ENCODE results near the gene OSBPL8. TPM values are rescaled to one million over a fixed set of nuclear protein-coding genes. Genes with fewer than 3 reads are reported as not detected.

OSBPL8 gene
- total and polyA plus RNA-seq, 2 of the 8 experiments (the other 6 are each of a cell fraction or from before 2014, with no cell fraction given): 10.9 to 81.1 TPM

DNA sequence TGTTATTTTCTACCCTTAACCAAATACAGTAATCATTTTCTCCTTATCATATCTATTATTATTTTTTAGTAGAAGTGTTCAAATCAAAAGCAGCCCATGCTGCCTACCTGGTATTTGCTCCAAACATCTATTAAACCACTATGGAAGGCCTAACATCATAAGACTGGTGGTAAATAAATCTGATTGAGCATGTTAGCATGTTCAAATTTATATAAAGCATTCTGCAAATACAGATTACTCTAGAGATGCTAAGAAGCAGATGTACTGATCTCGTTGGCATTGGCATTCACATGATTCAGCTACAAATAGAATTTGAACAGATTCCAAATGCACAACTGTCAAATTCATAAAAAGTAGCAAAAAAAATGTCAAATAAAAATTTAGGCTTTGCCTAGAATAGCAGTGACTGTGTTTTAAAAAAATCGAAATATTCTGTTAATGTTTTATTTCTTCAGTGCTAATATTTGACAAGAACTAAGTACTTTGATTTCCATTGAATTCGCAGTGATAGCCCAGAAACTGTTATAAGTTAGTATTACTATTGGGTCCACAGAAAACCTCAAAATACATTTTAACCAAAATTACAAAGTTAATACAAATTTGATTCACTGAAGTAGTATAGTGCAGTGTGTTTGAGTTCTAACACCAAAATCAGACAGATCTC is 9.4 kb upstream of the OSBPL8 start:
- POLR2A ChIA-PET (ENCODE audit: partially characterized antibody): no interaction called here
- no peaks in the 10 kb centered on the region for H3K36me3 ChIP-seq (ENCODE audit: control insufficient read depth in 2 of 4, insufficient read depth in 4 of 4, low read length in 3 of 4)
- no peak overlapping the region for H4K5ac ChIP-seq (ENCODE audit: insufficient read length, low read depth, low read length)
- H3K4me1 ChIP-seq (replicated peaks in 1 of 4; ENCODE audit: control insufficient read depth in 3 of 4, insufficient read depth in 4 of 4, low read length in 3 of 4): no peaks in the 10 kb centered on the region
- CTCF ChIA-PET (ENCODE audit: partially characterized antibody): no interaction called here
- H4K8ac ChIP-seq (ENCODE audit: extremely low read depth, insufficient read depth, low read length): no peak overlapping the region
- no peak for DNase-seq (ENCODE audit: low read depth in 1 of 2, low spot score in 2 of 2)
- no peak overlapping the region for H2BK12ac ChIP-seq (ENCODE audit: low read depth, low read length)
- no peak overlapping the region for H2BK120ac ChIP-seq (replicated peaks; ENCODE audit: low read depth, low read length)
- H2BK15ac ChIP-seq (ENCODE audit: low read length): no peak overlapping the region
- no peak overlapping the region for H3K14ac ChIP-seq (ENCODE audit: insufficient read length)
- H3K27ac ChIP-seq (ENCODE audit: low read depth, low read length): no peak overlapping the region
- no peak overlapping the region for H3K9ac ChIP-seq (replicated peaks in 1 of 4; ENCODE audit: extremely low read depth in 1 of 4, low read depth in 3 of 4, low read length in 3 of 4)
- peaks cover 0 to 2% (median 0%) of the 10 kb centered on the region in 4 experiments; a peak in 1 of 7 replicates for H3K27me3 ChIP-seq (replicated peaks in 1 of 4; ENCODE audit: control insufficient read depth in 3 of 4, extremely low read depth in 1 of 4, insufficient read depth in 3 of 4, low read length in 3 of 4)
- H3K4ac ChIP-seq (replicated peaks; ENCODE audit: insufficient read length, low read depth, low read length): no peak overlapping the region
- H2BK5ac ChIP-seq (ENCODE audit: low read depth, low read length): no peak overlapping the region
- H3K79me2 ChIP-seq (ENCODE audit: control insufficient read depth in 1 of 2, insufficient read depth in 2 of 2, low read length in 2 of 2): no peaks in the 10 kb centered on the region
- WGBS, 2 experiments (ENCODE audit: extremely low coverage in 1 of 2, insufficient coverage in 1 of 2, insufficient read length in 1 of 2, insufficient replicate concordance in 2 of 2, low coverage in 1 of 2, low lambda C conversion rate in 2 of 2, missing lambda C conversion rate in 1 of 2): 79% methylated on average over 3 of the region's 3 CpGs; no CpG with 5 or more reads in 1 of the 2 experiments
- no peak overlapping the region for H3K18ac ChIP-seq (ENCODE audit: extremely low read depth, low read length)
- peaks cover 8 to 9% of the 10 kb centered on the region in 2 experiments; a peak in 1 of 4 replicates for H3K9me3 ChIP-seq (ENCODE audit: insufficient read depth in 2 of 2, low read depth in 1 of 2, low read length in 1 of 2)
- H3K56ac ChIP-seq (replicated peaks; ENCODE audit: insufficient read length, low read depth, low read length): no peak overlapping the region
- H2BK20ac ChIP-seq (ENCODE audit: low read length): no peak overlapping the region
- H3K79me1 ChIP-seq (ENCODE audit: low read depth, low read length): no peaks in the 10 kb centered on the region
- no peak for FAIRE-seq
- no peak overlapping the region for H4K91ac ChIP-seq (replicated peaks; ENCODE audit: insufficient read length, low read length)
- no peak overlapping the region for H2AK5ac ChIP-seq (ENCODE audit: low read depth, low read length)
- no peak overlapping the region for H2AFZ ChIP-seq (ENCODE audit: low read length)
- H4K20me1 ChIP-seq (replicated peaks in 1 of 2; ENCODE audit: control insufficient read depth in 1 of 2, insufficient read depth in 2 of 2, low read length in 2 of 2): no peaks in the 10 kb centered on the region
- no peak overlapping the region for H3K4me2 ChIP-seq (ENCODE audit: insufficient read depth in 1 of 2, low read depth in 2 of 2, low read length in 2 of 2)
- H3K23me2 ChIP-seq (ENCODE audit: low read depth, low read length): no peaks in the 10 kb centered on the region
- H3K4me3 ChIP-seq (ENCODE audit: extremely low read depth in 1 of 4, insufficient read depth in 2 of 4, low read depth in 3 of 4, low read length in 4 of 4): no peak overlapping the region
- H3K23ac ChIP-seq (ENCODE audit: insufficient read length): no peak overlapping the region
- TF ChIP-seq, protein P1, sequence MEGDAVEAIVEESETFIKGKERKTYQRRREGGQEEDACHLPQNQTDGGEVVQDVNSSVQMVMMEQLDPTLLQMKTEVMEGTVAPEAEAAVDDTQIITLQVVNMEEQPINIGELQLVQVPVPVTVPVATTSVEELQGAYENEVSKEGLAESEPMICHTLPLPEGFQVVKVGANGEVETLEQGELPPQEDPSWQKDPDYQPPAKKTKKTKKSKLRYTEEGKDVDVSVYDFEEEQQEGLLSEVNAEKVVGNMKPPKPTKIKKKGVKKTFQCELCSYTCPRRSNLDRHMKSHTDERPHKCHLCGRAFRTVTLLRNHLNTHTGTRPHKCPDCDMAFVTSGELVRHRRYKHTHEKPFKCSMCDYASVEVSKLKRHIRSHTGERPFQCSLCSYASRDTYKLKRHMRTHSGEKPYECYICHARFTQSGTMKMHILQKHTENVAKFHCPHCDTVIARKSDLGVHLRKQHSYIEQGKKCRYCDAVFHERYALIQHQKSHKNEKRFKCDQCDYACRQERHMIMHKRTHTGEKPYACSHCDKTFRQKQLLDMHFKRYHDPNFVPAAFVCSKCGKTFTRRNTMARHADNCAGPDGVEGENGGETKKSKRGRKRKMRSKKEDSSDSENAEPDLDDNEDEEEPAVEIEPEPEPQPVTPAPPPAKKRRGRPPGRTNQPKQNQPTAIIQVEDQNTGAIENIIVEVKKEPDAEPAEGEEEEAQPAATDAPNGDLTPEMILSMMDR (IDR thresholded peaks at IDR 0.05; ENCODE audit: control extremely low read depth in 1 of 3, insufficient read depth in 1 of 3, low read depth in 1 of 3, low read length in 3 of 3): no peak
- no peak for TF ChIP-seq KDM4A (IDR thresholded peaks at IDR 0.05; ENCODE audit: low read depth, low read length, severe bottlenecking)
- TF ChIP-seq RNF2 (IDR thresholded peaks at IDR 0.05; ENCODE audit: borderline replicate concordance, low read depth, low read length, missing control alignments, poor library complexity, severe bottlenecking): no peak
- no peak for TF ChIP-seq SUZ12 (IDR thresholded peaks at IDR 0.05; ENCODE audit: low read length)
- no peak for TF ChIP-seq CHD1 (IDR thresholded peaks at IDR 0.05; ENCODE audit: low read depth, low read length)
- TF ChIP-seq JUN (IDR thresholded peaks at IDR 0.05; ENCODE audit: low read depth, low read length): no peak
- no peak for TF ChIP-seq EP300 (IDR thresholded peaks at IDR 0.05; ENCODE audit: borderline replicate concordance in 1 of 2, low read depth in 2 of 2, low read length in 2 of 2)
- no peak for TF ChIP-seq SIX5 (IDR thresholded peaks at IDR 0.05; ENCODE audit: low read depth, low read length)
- no peak for TF ChIP-seq CBX8 (IDR thresholded peaks at IDR 0.05; ENCODE audit: borderline replicate concordance, low read depth, low read length)
- TF ChIP-seq KDM1A (IDR thresholded peaks at IDR 0.05; ENCODE audit: borderline replicate concordance, low read length): no peak

All from H1 (cell line).